ENCODE measurements around the gene SLF2. TPM values are rescaled to one million over a fixed set of nuclear protein-coding genes. Genes with fewer than 3 reads are reported as not detected.

Gene SLF2
- total RNA-seq, 2 experiments from 2014 or later, result 52.1 to 58.2 TPM

DNA sequence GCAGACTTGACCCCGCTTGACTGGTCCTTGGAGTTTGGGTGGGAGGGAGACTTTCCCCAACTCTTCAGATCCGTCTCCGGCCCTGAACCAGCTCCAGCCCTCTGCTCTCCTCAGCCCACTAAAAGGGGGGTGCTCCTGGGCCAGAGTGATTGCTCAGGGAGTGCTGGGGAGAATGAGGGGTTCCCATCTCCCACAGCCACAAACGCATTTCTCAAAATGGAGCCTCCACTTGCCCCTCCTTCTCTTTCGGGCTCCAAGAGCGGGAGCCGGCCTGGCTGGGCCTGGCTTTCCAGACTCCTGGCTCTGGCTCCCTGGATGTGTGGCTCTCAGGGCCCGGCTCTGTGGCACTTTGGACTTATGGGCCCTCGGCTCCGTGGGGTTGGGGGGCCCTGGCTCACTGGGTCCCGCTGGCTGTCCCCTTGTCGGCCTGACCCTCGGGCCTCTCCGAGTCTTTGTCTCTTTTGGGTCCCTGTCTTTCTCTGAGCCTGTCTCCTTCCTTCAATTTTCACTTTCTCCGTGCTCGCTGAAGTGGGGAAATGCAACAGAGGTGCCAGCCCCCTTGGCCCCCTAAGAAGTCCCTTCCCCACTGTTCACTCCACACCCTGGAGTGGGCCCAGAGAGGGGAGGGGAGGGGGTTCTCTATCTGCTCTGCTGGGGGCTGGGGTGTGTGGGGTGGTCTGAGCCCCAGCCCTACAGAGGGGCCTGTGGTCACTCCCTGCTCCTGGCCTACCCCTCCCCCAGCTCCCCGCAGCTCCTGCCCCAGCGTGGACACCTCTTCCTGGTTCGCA is 87.6 kb downstream of the SLF2 start:
- H3K27ac ChIP-seq (ENCODE audit: low read depth, low read length, poor library complexity, severe bottlenecking), result no peak overlapping the region
- DNase-seq (ENCODE audit: low spot score), result no peak

DNA sequence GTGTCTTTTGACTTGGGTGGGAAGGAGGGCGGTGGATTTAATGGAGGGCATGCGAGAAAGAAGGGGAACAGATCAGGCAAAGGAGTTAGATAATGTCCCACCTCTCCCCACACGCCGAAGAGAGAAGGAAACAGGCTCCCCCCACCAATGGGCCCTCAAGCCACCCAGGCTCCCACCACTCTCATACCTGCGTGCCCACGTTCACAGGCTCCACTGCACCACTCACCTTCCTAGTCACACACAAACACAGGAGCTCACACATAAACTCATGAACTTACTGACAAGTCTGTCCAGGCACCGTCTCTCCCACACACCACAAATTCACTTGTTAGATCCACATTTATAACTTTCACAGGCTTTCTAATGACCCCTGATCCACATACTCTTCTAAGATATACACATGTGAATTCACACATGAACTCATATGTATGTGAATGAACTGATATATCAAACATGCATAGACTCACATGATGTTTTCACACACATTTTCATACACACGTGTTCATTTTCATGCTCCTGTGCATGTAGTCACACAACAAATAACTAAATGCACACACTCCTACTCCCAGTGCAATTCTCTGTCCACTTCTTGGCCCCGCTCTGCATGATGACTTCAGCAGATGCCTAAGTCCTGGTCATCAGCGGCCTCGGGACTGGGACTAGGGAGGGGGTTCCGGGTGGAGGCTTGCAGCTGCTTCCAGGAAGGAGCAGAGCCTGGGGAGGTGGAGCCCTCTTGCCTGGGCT is 88.3 kb downstream of the SLF2 start:
- Histone ChIP-seq H3K36me3 (ENCODE audit: insufficient read depth, low read length) (no peaks in the 10 kb centered on the region), H3K27ac (ENCODE audit: low read depth, low read length, poor library complexity, severe bottlenecking) (no peak overlapping the region), H3K4me1 (ENCODE audit: insufficient read depth, low read length, poor library complexity, severe bottlenecking) (peaks cover 22% of the 10 kb centered on the region), H3K4me3 (ENCODE audit: low read depth, low read length, poor library complexity, severe bottlenecking) (no peak overlapping the region), H4K20me1 (ENCODE audit: insufficient read depth, low read length) (no peaks in the 10 kb centered on the region), H3K4me2 (ENCODE audit: low read length) (no peak overlapping the region), H3K9me3 (ENCODE audit: low read length) (no peaks in the 10 kb centered on the region), H3K9me2 (ENCODE audit: insufficient read depth, low read length) (no peaks in the 10 kb centered on the region), H3K79me2 (ENCODE audit: insufficient read depth, low read depth, low read length) (no peaks in the 10 kb centered on the region), H2AFZ (ENCODE audit: low read length) (no peak overlapping the region)
- DNase-seq (ENCODE audit: low spot score), result no peak
- ChIA-PET POLR2A (interaction anchor here (0.6 kb wide), 1 partner anchor 13 kb away, joined by 3 read pairs; no protein-coding TSS in a partner anchor), CTCF (ENCODE audit: unreplicated experiment) (no interaction called here)
- BruUV-seq (replicated peaks), result no TSS peak
- TF ChIP-seq EZH2phosphoT487 (IDR thresholded peaks at IDR 0.05; ENCODE audit: borderline replicate concordance, low read depth, low read length), result no peak
- TF ChIP-seq, protein P1, sequence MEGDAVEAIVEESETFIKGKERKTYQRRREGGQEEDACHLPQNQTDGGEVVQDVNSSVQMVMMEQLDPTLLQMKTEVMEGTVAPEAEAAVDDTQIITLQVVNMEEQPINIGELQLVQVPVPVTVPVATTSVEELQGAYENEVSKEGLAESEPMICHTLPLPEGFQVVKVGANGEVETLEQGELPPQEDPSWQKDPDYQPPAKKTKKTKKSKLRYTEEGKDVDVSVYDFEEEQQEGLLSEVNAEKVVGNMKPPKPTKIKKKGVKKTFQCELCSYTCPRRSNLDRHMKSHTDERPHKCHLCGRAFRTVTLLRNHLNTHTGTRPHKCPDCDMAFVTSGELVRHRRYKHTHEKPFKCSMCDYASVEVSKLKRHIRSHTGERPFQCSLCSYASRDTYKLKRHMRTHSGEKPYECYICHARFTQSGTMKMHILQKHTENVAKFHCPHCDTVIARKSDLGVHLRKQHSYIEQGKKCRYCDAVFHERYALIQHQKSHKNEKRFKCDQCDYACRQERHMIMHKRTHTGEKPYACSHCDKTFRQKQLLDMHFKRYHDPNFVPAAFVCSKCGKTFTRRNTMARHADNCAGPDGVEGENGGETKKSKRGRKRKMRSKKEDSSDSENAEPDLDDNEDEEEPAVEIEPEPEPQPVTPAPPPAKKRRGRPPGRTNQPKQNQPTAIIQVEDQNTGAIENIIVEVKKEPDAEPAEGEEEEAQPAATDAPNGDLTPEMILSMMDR (conservative IDR thresholded peaks at IDR 0.05; ENCODE audit: low read length), result no peak
- intact Hi-C loops (cut with micrococcal nuclease; ENCODE audit: unreplicated experiment), result no loop called here

More for the DNA sequence above, 87.6 kb downstream of the SLF2 start:
- intact Hi-C loops (cut with micrococcal nuclease; ENCODE audit: unreplicated experiment), result no loop called here
- POLR2A ChIA-PET, result interaction anchor here (0.6 kb wide), 1 partner anchor 13 kb away, joined by 3 read pairs; no protein-coding TSS in a partner anchor
- Histone ChIP-seq H3K4me3 (ENCODE audit: low read depth, low read length, poor library complexity, severe bottlenecking) (no peak overlapping the region), H2AFZ (ENCODE audit: low read length) (no peak overlapping the region), H3K4me2 (ENCODE audit: low read length) (no peak overlapping the region), H3K9me3 (ENCODE audit: low read length) (no peaks in the 10 kb centered on the region), H4K20me1 (ENCODE audit: insufficient read depth, low read length) (no peaks in the 10 kb centered on the region), H3K36me3 (ENCODE audit: insufficient read depth, low read length) (peaks cover 6% of the 10 kb centered on the region; the same call in 1 of the 2 replicates), H3K9me2 (ENCODE audit: insufficient read depth, low read length) (no peaks in the 10 kb centered on the region), H3K79me2 (ENCODE audit: insufficient read depth, low read depth, low read length) (no peaks in the 10 kb centered on the region), H3K4me1 (ENCODE audit: insufficient read depth, low read length, poor library complexity, severe bottlenecking) (peaks cover 25% of the 10 kb centered on the region)
- no TSS peak for BruUV-seq (replicated peaks)
- no peak for TF ChIP-seq EZH2phosphoT487 (IDR thresholded peaks at IDR 0.05; ENCODE audit: borderline replicate concordance, low read depth, low read length)
- TF ChIP-seq, protein P1 (conservative IDR thresholded peaks at IDR 0.05; ENCODE audit: low read length), result no peak
- CTCF ChIA-PET (ENCODE audit: unreplicated experiment), result no interaction called here
